Measurements from ENCODE around the gene TRIM63. TPM values are rescaled to one million over a fixed set of nuclear protein-coding genes. Genes with fewer than 3 reads are reported as not detected.

Gene TRIM63
- total and polyA plus RNA-seq, 9 of the 15 experiments (the other 6 are each of a cell fraction or from before 2014, with no cell fraction given), result 0.08 to 0.57 (median 0.36) TPM

GRCh38 chr1:26111530-26112406, 44.3 kb upstream of the TRIM63 start, which contains the start of gene PDIK1L (continued):
- 0 out of 2 replicates have a peak, but pooled peaks have one; percentile 50 for TF ChIP-seq SAFB (IDR thresholded peaks at IDR 0.05; ENCODE audit: borderline replicate concordance, low read depth, low read length)
- TF ChIP-seq RERE (CRISPR knock-in tag; IDR thresholded peaks at IDR 0.05; ENCODE audit: borderline replicate concordance), result no peak; the same call in 1 of the 2 replicates
- peak; percentile 34; the same call in 1 of the 2 replicates for TF ChIP-seq TFAP4 (CRISPR knock-in tag; IDR thresholded peaks at IDR 0.05; ENCODE audit: borderline replicate concordance)
- peak; percentile 63; the same call in 1 of the 2 replicates for TF ChIP-seq ZBTB26 (CRISPR knock-in tag; IDR thresholded peaks at IDR 0.05)
- no peak; the same call in 1 of the 2 replicates for TF ChIP-seq NCOA1 (IDR thresholded peaks at IDR 0.05; ENCODE audit: low read depth)
- no peak for TF ChIP-seq CBX1 (IDR thresholded peaks at IDR 0.05; ENCODE audit: low read depth)
- TF ChIP-seq POLR2A (conservative IDR thresholded peaks at IDR 0.05), result peak; percentile 84
- no peak for TF ChIP-seq NR1H2 (CRISPR knock-in tag; IDR thresholded peaks at IDR 0.05)
- TF ChIP-seq MTA2 (IDR thresholded peaks at IDR 0.05; ENCODE audit: low read depth), result no peak
- TF ChIP-seq FOXJ3 (CRISPR knock-in tag; IDR thresholded peaks at IDR 0.05), result no peak
- peak; percentile 40 for TF ChIP-seq CHD4 (IDR thresholded peaks at IDR 0.05; ENCODE audit: insufficient read depth, insufficient replicate concordance, low read depth, low read length, poor library complexity, severe bottlenecking)
- TF ChIP-seq ZNF586 (CRISPR knock-in tag; conservative IDR thresholded peaks at IDR 0.05), result no peak
- no peak for TF ChIP-seq ZNF41 (CRISPR knock-in tag; conservative IDR thresholded peaks at IDR 0.05)
- TF ChIP-seq SAFB2 (IDR thresholded peaks at IDR 0.05; ENCODE audit: borderline replicate concordance, low read depth, low read length, severe bottlenecking), result no peak
- TF ChIP-seq GABPB1 (CRISPR knock-in tag; IDR thresholded peaks at IDR 0.05), result peak; percentile 62
- no peak for TF ChIP-seq U2AF2 (optimal IDR thresholded peaks at IDR 0.05; ENCODE audit: low read depth, low read length)
- TF ChIP-seq POLR3G (IDR thresholded peaks at IDR 0.05; ENCODE audit: extremely low read depth, insufficient read length, insufficient replicate concordance), result no peak
- TF ChIP-seq MEF2A (IDR thresholded peaks at IDR 0.05; ENCODE audit: control insufficient read depth, low read depth, low read length), result no peak
- no peak; the same call in 1 of the 2 replicates for TF ChIP-seq ZNF561 (CRISPR knock-in tag; conservative IDR thresholded peaks at IDR 0.05)
- no peak for TF ChIP-seq ELF1 (tag; IDR thresholded peaks at IDR 0.05)
